ENCODE measurements around the gene PSENEN.

Gene PSENEN

DNA sequence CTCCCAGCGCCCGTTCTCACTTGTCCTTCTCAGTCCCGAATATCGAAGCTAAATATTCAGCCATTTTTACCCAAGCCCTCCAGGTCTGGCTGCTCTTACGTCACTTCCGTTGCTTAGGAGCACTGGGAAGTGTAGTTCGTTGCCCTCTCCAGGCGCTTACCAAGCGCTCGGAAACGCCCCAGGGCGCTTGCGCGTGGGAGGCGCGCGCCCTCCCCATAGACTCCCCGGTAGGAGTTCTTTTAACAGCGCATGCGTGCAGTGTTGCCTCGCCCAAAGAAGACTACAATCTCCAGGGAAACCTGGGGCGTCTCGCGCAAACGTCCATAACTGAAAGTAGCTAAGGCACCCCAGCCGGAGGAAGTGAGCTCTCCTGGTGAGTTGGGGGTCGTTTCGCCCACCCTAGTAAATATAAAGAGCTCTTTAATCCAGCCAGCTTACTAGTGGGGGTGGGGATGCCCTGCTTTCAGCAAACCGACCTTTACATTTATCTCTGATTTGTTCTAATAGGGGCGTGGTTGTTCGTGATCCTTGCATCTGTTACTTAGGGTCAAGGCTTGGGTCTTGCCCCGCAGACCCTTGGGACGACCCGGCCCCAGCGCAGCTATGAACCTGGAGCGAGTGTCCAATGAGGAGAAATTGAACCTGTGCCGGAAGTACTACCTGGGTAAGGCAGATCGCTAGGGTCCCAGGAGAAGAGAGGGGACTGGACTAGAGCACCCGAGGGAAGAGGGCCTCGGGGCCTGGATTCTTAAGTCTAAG is at the start of gene PSENEN, which contains the start of gene U2AF1L4:
PSENEN (plus strand) TSS at position 324 of the 759 bp plus-strand sequence; CDS start at position 604, 280 bp downstream.
U2AF1L4 (minus strand) TSS at position 91 of the 759 bp plus-strand sequence; CDS start at position 64, 27 bp downstream.
- no peak for FAIRE-seq
- DNase-seq (ENCODE audit: insufficient read length, low spot score) = peak; percentile 96

DNA sequence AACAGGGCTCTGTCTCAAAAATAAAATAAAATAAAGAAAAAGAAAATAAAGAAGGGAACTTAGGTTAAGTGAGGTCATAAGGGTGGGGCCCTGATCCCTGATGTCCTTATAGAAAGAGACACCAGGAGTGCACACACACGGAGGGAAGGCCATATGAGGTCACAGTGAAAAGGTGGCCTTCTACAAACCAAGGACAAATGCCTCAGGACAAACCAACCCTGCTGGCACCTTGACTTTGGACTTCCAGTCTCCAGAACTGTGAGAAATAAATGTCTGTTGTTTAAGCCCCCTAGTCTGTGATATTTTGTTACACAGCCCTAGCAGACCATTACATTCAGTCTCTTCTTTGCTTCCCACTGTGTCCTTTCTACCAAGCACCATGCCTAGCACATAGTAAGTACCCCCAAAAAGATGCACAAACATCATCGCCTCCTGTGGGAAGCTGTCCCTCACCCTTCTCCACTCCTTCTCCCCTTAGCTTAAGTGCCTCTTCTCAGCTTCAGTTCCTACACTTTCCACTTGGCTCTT is 49.5 kb upstream of the PSENEN start:
- DNase-seq (ENCODE audit: insufficient read length, low spot score) (no peak), FAIRE-seq (no peak)

- no peak for DNase-seq (ENCODE audit: insufficient read length, low spot score)
- FAIRE-seq = no peak
Measured at GRCh38 chr19:35696835-35697234, 48.6 kb upstream of the PSENEN start.

DNA sequence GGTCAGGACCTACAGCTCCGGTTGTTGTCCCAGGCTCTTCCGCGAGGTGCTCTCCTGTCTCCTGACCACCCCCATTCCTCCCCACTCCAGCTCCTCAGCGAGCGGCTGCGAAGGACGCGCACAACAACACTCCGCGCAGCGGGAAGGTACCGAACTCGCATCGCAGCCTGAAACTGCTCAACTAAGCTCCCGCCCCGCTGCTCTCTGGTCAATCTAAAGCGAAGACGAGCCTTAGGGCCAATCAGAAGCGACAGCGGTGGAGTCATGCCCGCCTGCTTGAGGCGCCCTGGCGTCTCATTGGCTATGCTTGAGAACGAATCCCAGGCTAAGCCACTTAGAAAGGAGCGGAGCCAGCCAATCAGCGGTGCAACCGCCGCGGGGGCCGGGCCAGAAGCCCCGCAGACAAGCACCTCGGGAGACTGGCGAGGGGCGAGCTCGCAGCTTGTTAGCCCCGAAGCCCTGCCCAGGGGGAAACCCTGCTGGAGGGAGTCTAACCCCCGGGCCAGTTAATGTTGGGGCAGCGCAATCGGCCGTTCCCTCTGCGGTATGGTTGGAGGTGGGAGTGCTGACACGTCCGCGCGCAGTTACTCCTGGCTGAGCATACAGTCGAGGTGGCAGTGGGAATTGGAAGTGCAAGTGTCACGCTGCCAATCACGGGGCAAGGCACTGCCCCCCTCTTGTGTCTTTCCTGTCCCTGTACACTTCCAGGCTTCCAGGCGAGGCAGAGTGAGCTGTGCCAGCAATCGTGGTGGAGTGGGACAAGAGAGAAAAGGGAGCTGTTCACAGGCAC is 43.0 kb upstream of the PSENEN start:
- FAIRE-seq (peak; percentile 96), DNase-seq (ENCODE audit: insufficient read length, low spot score) (peak; percentile 98)

- no peak for DNase-seq (ENCODE audit: insufficient read length, low spot score)
- FAIRE-seq = no peak
Measured at GRCh38 chr19:35703343-35703742, 42.1 kb upstream of the PSENEN start.

GRCh38 chr19:35704218-35704617 is 41.2 kb upstream of the PSENEN start, which contains the start of gene ZBTB32:
Gene ZBTB32 (plus strand): TSS chr19:35704558. CDS start chr19:35714627, 10,069 bp downstream.
- DNase-seq (ENCODE audit: insufficient read length, low spot score) = no peak
- FAIRE-seq = no peak

DNA sequence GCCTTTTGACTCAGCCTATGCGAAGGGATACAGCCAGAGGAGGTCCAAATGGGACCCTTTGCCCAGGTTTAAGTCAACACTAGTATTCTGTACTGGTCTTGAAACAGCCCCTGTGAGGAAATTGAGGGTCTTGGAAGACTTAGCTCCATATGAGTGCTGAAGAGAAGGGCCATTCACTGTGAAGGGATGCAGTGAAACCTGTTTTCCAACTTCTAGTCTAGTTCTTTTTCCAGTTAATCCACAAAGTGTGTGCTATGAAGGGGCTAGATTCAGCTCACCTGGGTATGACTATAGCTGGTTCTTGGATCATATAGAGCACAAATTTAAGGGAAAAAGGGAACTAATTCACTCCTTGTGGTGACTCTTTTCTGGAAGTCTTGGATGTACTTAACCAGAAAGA is 37.1 kb upstream of the PSENEN start:
- FAIRE-seq = no peak
- DNase-seq (ENCODE audit: insufficient read length, low spot score) = no peak

- DNase-seq (ENCODE audit: insufficient read length, low spot score) (no peak), FAIRE-seq (no peak)
Measured at GRCh38 chr19:35710784-35711723, 34.4 kb upstream of the PSENEN start.

DNA sequence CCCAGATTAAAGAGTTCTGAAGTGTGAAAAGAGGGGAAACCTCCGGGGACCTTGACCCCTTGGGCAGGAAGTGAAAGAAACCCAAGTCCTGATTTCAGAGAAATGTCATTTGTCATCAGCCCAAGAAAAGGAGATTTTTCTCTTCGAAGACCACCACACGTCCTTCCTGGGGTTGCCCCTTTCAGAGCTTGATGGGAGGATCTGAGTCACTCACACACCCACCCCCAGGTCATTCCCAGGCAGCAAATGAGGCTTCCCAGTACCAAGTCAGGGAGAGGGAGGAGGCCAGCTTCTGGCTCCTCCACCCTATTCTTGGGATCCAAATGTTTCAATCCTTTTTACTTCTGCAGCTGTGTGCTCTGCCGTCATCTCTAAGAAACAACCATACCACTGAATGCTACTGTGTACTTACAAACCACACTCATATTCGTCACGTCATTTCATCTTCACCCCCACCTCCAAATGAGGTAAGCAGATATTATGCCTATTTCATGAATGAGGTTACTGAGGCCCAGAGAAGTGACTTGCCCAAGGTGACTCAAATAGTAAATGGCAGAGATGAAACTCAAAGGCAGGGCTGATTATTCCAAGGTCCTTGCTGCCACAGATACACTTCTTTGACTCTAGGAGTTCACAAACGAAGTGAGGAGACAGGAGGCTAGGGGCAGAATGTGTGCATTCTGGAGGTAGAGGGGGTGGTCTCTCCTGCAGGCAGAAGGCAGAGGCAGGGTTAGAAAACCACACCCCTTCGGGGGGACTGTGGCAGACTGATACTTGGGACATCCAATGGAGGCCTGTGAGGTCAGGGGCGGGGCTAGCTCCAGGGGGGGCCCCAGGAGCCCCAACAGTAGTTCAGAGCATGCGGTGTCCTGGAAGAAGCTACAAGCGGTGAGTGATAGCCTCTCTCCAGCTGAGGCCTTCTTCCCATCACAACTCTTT is 32.6 kb upstream of the PSENEN start:
- no peak for FAIRE-seq
- DNase-seq (ENCODE audit: insufficient read length, low spot score) = no peak

DNA sequence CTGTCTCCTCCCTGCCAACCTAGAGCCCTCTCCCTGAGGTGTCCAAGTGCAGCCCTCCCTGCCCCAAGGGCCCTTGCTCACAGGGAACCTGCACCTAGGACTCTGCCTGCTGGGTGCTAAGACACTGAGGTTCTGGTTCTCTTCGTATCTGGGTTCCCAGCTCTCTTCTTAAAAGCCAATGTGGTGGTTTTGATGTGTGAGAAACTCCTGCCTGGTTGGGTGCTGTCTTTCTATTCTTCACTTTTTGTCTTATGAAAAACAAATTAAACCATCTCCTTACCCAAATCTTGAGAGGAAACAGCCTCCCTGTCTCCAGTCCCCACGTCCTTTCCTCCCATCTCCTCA is 32.0 kb upstream of the PSENEN start:
- DNase-seq (ENCODE audit: insufficient read length, low spot score) (no peak), FAIRE-seq (no peak)

DNA sequence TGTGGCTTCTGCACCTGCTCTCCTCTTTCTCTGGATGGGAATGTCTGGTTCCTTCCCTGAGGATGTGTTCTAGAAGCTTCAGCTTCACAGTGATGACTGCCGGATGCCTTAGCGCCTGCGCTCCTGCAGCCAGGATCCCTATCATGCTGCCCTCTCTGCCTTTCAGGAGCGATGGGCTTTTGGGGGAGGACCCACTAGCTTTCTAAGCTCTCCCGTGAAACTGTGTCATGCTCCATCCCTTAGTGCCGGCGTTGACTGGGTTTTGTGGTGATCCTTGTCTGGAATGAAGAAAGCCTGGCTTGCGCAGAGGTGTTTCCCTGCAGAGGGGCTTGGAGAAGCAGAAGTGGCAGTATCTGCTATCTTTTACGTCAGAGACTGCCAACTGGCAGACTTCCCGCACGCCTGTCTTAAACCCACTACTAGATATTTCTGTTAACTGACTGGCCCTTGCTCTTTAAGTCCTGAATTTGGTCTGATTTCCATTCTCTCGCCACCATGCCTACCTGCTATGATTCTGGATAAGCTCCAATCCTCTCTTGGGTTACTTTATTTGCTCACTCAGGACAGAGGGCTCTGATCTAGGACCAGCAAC is 31.5 kb upstream of the PSENEN start:
- FAIRE-seq = no peak

DNA sequence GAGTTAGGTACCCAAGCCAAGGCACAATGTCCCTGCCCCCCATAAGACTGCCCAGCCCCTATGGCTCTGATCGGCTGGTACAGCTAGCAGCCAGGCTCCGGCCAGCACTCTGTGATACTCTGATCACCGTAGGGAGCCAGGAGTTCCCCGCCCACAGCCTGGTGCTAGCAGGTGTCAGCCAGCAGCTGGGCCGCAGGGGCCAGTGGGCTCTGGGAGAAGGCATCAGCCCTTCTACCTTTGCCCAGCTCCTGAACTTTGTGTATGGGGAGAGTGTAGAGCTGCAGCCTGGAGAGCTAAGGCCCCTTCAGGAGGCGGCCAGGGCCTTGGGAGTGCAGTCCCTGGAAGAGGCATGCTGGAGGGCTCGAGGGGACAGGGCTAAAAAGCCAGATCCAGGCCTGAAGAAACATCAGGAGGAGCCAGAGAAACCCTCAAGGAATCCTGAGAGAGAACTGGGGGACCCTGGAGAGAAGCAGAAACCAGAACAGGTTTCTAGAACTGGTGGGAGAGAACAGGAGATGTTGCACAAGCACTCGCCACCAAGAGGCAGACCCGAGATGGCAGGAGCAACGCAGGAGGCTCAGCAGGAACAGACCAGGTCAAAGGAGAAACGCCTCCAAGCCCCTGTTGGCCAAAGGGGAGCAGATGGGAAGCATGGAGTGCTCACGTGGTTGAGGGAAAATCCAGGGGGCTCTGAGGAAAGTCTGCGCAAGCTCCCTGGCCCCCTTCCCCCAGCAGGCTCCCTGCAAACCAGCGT is 30.7 kb upstream of the PSENEN start:
- FAIRE-seq (no peak), DNase-seq (ENCODE audit: insufficient read length, low spot score) (no peak)

More for the DNA sequence above, 31.5 kb upstream of the PSENEN start:
- DNase-seq (ENCODE audit: insufficient read length, low spot score) = no peak

DNA sequence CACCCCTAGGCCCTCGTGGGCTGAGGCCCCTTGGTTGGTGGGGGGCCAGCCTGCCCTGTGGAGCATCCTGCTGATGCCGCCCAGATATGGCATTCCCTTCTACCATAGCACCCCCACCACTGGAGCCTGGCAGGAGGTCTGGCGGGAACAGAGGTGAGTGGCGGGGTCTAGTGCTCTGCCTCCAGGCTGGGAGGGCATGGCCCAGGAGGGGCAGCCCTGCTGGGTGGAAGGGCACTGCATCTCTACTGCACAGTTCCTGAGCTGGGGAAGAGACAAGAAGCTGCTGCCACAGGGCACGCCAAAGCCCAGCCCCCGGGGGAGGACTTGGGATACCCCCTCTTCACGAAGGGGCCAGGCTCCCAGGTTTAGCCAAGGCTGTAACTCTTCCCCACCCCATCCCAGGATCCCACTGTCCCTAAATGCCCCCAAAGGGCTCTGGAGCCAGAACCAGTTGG is 30.1 kb upstream of the PSENEN start:
- no peak for FAIRE-seq
- no peak for DNase-seq (ENCODE audit: insufficient read length, low spot score)

DNA sequence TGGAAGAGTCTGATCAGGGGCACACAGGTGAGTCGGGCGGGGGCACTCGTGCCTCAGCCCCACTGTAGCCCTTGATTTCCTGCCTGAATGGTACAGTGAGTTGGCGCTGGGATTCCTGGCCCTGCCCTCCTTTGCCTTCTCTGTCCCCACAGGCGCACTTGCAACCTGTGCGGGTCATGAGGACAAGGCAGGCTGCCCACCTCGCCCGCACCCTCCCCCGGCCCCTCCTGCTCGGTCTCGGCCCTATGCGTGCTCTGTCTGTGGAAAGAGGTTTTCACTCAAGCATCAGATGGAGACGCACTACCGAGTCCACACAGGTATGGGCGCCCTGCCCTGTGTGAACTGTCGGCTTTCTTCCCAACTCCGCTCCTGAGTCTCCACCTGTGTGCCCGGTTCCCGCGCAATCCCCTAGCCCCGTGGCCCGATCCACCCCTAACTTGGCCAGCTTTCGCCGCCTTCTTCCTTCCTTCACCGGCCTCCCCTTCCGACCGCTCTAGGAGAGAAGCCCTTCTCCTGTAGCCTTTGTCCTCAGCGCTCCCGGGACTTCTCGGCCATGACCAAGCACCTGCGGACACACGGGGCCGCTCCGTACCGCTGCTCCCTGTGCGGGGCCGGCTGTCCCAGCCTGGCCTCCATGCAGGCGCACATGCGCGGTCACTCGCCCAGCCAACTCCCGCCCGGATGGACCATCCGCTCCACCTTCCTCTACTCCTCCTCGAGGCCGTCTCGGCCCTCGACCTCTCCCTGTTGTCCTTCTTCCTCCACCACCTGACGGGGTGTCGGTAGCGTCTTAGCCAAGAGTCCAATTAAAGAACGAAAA is 29.3 kb upstream of the PSENEN start:
- peak; percentile 65 for FAIRE-seq
- DNase-seq (ENCODE audit: insufficient read length, low spot score) = peak; percentile 57

DNA sequence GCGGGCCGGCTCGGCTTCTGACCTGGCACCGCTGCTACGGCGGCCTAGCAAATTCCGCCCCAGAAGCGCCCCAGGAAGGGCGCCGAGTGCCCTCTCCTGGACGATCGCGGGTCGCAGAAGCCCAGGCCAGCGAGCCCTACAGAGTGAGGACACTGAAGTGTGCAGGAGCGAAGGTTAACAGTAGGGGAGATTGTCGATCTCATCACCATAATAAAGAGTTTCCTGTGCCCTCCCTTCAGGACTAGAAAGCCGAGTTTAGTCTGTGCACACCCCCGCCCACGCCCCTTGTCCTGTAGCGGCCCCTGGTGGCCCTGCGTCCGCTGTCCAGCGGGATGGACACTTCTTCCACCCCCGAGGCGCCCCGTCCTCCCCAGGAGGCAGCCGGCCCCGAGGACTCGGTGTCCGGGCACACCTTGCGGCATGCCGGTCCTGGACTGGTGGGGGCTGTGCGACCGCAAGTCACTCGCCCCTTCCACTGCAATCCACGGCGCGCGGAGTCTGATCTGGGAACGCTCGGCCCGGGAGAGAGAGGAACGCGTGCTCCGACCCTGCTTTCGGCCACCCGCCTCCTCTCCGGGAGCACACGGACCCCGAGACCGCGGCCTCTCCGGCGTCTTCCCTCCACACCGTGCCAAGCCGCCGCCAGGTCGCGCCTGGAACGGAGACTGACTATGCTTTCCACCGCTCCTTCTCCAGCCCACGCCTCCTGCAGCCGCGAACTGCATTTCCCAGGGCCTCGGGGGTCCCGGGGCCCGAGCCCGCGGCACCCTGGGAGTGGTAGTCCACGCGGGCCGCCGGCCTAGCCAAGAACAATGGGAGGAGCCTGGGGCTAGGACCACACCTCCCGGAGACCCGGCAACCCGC is 28.4 kb upstream of the PSENEN start:
- FAIRE-seq (peak; percentile 46), DNase-seq (ENCODE audit: insufficient read length, low spot score) (peak; percentile 88)

DNA sequence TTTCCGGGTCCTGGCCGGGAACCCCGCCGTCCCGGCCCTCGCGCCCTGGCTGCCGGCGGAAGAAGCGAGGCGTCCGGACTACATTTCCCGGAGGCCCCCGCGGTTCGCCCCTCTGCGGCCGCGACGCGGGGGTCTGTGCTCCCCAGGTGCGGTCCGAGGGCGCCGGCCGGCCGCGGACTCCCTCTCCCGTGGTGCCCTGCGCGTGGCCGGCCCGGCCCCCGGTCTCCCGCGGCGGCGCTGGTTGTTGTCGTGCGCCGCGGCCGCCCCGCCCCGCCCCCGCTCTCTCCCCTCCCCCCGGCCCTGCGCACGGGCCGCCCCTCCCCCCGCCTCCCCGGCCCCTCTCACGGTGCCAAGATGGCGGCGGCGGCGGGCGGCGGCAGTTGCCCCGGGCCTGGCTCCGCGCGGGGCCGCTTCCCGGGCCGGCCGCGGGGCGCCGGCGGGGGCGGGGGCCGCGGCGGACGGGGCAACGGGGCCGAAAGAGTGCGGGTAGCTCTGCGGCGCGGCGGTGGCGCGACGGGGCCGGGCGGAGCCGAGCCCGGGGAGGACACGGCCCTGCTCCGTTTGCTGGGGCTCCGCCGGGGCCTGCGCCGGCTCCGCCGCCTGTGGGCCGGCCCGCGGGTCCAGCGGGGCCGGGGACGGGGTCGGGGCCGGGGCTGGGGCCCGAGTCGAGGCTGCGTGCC is 27.6 kb upstream of the PSENEN start, which contains the start of gene KMT2B:
KMT2B (plus strand) TSS at position 339 of the 680 bp plus-strand sequence; CDS start at position 355, 16 bp downstream.
- DNase-seq (ENCODE audit: insufficient read length, low spot score) (peak; percentile 95), FAIRE-seq (no peak)

Data from HTR-8/SVneo (cell line).